Nephron progenitor cell (in vitro differentiated cells): ENCODE results near the gene HIPK3.

Source experiments
- DNase-seq: peaks from one replicate; pipeline ENCODE4 v3.0.0; 2021
- H3K27ac Mint-ChIP-seq: 2 replicates; pipeline ENCODE4 v1.8.0; 2021; ENCODE audit warnings: mild to moderate bottlenecking, moderate library complexity, mixed read lengths
- H3K27me3 Mint-ChIP-seq: 2 replicates; pipeline ENCODE4 v1.8.0; 2021; ENCODE audit warnings: mild to moderate bottlenecking, low read depth, mixed read lengths; ENCODE audit not compliant: poor library complexity
- H3K36me3 Mint-ChIP-seq: 2 replicates; pipeline ENCODE4 v1.8.0; 2021; ENCODE audit warnings: low read depth, mixed read lengths
- H3K4me1 Mint-ChIP-seq: 2 replicates; pipeline ENCODE4 v1.8.0; 2021; ENCODE audit warnings: mixed read lengths
- H3K4me3 Mint-ChIP-seq: 2 replicates; pipeline ENCODE4 v1.8.0; 2021; ENCODE audit warnings: mild to moderate bottlenecking, moderate library complexity, mixed read lengths
- H3K9me3 Mint-ChIP-seq: 2 replicates; pipeline ENCODE4 v1.8.0; 2021; ENCODE audit warnings: mild to moderate bottlenecking, moderate library complexity, mixed read lengths
- TF ChIP-seq, protein P1 (sequence below): fragments of 200-600 bp; sonication (generic); IDR thresholded peaks from 2 replicates; pipeline ENCODE4 v1.5.0; 2021; ENCODE audit warnings: antibody characterized with exemption

Gene HIPK3

DNA sequence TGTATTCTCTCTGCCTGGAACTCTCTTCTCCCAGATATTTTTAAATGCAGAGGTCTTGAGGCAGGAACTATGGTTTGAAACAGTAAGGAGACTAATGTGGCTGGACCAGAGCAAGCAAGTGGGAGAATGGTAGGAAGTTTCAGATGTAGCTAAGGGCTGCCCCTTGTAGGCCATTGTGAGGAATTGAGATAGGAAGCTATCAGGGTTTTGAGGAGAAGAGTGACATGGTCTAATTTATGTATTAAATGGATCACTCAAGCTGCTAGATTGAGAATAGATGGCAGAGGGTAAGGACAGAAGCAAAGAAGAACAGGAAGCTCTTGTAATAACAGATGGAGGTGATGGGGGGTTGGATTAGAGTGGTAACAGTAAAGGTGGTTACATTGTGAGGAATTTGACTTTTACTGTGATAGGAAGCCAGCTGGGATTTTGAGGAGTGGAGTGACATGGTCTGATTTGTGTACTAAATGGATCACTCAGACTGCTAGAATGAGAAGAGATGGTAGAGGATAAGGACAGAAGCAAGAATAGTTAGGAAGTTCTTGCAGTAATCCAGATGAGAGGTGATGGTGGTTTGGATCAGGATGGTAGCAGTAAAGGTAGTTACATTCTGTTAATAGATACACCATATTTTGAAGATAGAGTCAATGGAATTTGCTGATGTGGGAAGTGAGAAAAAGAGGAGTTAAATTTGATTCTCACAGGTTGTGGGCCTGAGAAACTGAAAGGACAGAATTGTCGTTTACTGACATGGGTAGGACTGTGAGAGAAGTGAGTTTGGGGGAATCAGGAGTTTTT, 63.0 kb downstream of the HIPK3 start:
- Mint-ChIP-seq H3K4me1 (peaks cover 12% of the 10 kb centered on the region), H3K9me3 (no peaks in the 10 kb centered on the region), H3K4me3 (no peak overlapping the region), H3K36me3 (no peaks in the 10 kb centered on the region), H3K27ac (no peak overlapping the region), H3K27me3 (peaks cover 3% of the 10 kb centered on the region)
- TF ChIP-seq, protein P1, sequence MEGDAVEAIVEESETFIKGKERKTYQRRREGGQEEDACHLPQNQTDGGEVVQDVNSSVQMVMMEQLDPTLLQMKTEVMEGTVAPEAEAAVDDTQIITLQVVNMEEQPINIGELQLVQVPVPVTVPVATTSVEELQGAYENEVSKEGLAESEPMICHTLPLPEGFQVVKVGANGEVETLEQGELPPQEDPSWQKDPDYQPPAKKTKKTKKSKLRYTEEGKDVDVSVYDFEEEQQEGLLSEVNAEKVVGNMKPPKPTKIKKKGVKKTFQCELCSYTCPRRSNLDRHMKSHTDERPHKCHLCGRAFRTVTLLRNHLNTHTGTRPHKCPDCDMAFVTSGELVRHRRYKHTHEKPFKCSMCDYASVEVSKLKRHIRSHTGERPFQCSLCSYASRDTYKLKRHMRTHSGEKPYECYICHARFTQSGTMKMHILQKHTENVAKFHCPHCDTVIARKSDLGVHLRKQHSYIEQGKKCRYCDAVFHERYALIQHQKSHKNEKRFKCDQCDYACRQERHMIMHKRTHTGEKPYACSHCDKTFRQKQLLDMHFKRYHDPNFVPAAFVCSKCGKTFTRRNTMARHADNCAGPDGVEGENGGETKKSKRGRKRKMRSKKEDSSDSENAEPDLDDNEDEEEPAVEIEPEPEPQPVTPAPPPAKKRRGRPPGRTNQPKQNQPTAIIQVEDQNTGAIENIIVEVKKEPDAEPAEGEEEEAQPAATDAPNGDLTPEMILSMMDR = no peak
- no peak for DNase-seq

DNA sequence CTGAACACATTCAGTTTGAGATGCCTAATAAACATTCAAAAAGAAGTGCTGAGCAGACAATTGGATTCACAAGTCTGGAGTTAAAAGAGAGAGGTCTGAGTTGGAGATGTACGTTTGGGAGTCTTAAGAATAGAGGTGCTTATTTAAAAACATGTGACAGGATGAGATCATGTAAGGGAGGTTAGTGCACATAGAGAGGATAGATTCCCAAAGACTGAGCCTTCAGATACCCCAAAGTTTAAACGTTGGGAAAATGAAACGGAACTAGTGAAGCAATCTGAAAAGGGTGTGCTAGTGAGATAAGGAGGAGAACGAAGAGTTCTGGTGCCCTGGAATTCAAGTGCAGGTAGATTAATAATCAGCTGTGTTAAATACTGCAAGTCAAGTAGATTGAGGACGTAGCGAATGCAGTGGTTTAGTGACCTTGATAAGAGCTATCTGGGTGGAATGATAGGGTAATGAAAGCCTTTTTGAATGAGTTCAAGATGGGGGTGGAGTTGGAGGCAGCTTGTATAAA, 63.7 kb downstream of the HIPK3 start:
- peaks cover 3% of the 10 kb centered on the region for H3K27me3 Mint-ChIP-seq
- no peak overlapping the region for H3K4me3 Mint-ChIP-seq
- no peaks in the 10 kb centered on the region for H3K9me3 Mint-ChIP-seq
- H3K27ac Mint-ChIP-seq = no peak overlapping the region
- no peak for DNase-seq
- H3K4me1 Mint-ChIP-seq = peaks cover 12% of the 10 kb centered on the region
- no peaks in the 10 kb centered on the region for H3K36me3 Mint-ChIP-seq
- TF ChIP-seq, protein P1 = no peak

DNA sequence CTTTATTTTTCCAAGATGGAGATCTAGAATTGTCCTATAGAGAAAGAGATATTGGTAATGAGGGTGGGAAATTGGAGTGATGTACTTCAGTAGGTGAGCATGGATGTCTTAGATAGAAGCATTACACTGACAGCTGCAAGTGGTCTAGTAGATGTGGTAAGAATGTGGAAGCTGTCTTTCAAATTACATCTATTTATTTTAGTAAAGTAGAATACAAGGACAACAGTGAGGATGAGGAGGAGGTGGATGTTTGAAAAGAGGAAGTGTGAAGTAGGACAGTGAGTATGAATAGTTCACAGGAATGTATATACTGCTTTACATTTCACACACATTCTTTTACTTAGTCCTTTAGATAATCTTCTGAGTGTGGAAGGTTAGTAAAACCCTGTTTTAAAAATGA, 64.2 kb downstream of the HIPK3 start:
- Mint-ChIP-seq H3K4me1 (peaks cover 12% of the 10 kb centered on the region), H3K27ac (no peak overlapping the region), H3K9me3 (no peaks in the 10 kb centered on the region), H3K4me3 (no peak overlapping the region), H3K36me3 (no peaks in the 10 kb centered on the region), H3K27me3 (peaks cover 3% of the 10 kb centered on the region)
- TF ChIP-seq, protein P1 = no peak
- no peak for DNase-seq

DNA sequence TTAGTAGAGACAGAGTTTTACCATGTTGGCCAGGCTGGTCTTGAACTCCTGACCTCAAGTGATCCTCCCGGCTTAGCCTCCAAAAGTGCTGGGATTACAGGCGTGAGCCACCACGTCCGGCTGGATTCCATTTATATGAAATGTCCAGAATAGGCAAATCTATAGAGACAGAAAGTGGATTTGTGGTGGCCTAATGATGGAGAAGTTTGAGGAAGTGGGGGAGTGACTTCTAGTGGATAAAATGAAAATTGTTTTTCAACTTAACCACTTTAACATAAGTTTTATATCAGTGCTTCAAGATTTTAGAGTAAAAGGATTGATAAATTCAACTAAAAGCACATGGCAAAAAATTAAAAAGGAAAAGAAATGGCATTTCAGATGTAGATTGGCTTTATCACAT, 66.2 kb downstream of the HIPK3 start:
- TF ChIP-seq, protein P1 = no peak
- no peaks in the 10 kb centered on the region for H3K9me3 Mint-ChIP-seq
- H3K36me3 Mint-ChIP-seq = no peaks in the 10 kb centered on the region
- no peak for DNase-seq
- H3K4me1 Mint-ChIP-seq = peaks cover 12% of the 10 kb centered on the region
- H3K27ac Mint-ChIP-seq = no peak overlapping the region
- peaks cover 3% of the 10 kb centered on the region for H3K27me3 Mint-ChIP-seq
- H3K4me3 Mint-ChIP-seq = no peak overlapping the region

DNA sequence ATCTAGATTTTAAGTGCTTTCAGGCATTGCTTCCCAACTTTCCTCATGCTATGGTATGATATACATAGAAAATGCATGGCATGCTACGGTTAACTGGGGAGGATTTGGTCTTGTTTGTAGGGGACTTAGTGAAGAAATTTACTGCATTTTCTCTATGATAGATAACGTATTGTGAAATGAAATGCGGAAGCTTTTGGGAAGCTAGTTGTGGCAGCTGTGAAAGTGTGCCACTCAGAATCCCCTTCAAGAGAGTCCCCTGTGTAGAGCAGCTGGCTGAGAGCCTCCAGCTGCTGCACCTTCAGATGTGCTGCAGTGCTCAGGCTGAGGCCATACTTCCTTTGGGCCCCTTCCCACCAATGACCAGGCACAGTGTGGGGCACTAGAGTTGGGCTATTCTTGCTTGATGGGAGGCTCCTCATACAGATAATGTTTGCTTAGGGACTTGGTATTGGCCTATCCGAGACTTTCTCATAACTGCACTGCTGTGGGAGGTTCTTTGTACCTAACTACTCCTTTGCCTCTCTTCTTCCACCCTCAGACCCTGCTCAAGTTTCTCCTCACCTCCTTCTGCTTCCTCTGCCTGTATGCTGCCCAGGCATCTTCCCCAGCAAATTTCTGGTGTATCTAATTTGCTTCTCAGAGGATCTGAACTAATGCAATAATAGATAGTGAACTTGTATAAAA, 67.3 kb downstream of the HIPK3 start:
- Mint-ChIP-seq H3K4me3 (no peak overlapping the region), H3K27me3 (peaks cover 3% of the 10 kb centered on the region), H3K9me3 (no peaks in the 10 kb centered on the region), H3K27ac (peak overlapping the region; percentile 84), H3K36me3 (no peaks in the 10 kb centered on the region), H3K4me1 (peaks cover 12% of the 10 kb centered on the region)
- DNase-seq = no peak
- TF ChIP-seq, protein P1 = no peak
